ENCODE data around the gene CNEP1R1. TPM values are rescaled to one million over a fixed set of nuclear protein-coding genes. Genes with fewer than 3 reads are reported as not detected.
A peak's percentile ranks its signal among the peaks of the same experiment; 100 is the strongest.
"Not testable (repeated sequence)": the region's sequence is repeated elsewhere in the genome, so short reads cannot be mapped to it uniquely, and the experiment has no call there.

The CNEP1R1 gene
- total RNA-seq, 1 donor from 2014 or later, result 21.9 TPM

GRCh38 chr16:50001144-50001543 is 23.9 kb upstream of the CNEP1R1 start:
- intact Hi-C loops (cut with micrococcal nuclease), result no loop called here
- Mint-ChIP-seq H3K27me3 (ENCODE audit: insufficient read depth) (peaks cover 3% of the 10 kb centered on the region), H3K27ac (no peak overlapping the region), H3K36me3 (ENCODE audit: low read depth) (no peaks in the 10 kb centered on the region), H3K9me3 (no peaks in the 10 kb centered on the region), H3K4me3 (no peak overlapping the region), H3K4me1 (ENCODE audit: low read depth) (no peaks in the 10 kb centered on the region)
- no peak for DNase-seq (ENCODE audit: low spot score)

DNA sequence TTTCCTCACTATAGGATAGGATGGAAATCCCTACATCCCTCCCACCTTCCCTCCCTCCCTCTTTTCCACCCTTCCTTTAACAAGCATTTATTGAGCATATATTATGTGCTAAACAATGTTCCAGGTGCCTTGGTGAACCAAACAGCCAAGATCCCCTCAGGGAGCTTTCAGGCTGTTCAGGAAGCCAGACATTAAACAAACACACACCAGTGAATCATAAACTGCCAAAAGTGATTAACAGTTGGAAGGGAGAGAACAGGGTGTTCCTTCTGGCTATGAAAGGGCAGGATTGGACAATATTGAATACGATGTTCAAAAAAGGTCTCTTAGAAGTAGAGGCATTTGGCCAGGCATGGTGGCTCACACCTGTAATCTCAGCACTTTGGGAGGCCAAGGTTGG is 22.8 kb upstream of the CNEP1R1 start:
- Mint-ChIP-seq H3K27me3 (ENCODE audit: insufficient read depth) (peaks cover 6% of the 10 kb centered on the region), H3K27ac (no peak overlapping the region), H3K9me3 (no peaks in the 10 kb centered on the region), H3K4me1 (ENCODE audit: low read depth) (no peaks in the 10 kb centered on the region), H3K4me3 (no peak overlapping the region), H3K36me3 (ENCODE audit: low read depth) (no peaks in the 10 kb centered on the region)
- intact Hi-C loops (cut with micrococcal nuclease), result no loop called here
- DNase-seq (ENCODE audit: low spot score), result no peak

- intact Hi-C loops (cut with micrococcal nuclease), result no loop called here
- Mint-ChIP-seq H3K27ac (no peak overlapping the region), H3K4me1 (ENCODE audit: low read depth) (no peaks in the 10 kb centered on the region), H3K36me3 (ENCODE audit: low read depth) (no peaks in the 10 kb centered on the region), H3K27me3 (ENCODE audit: insufficient read depth) (peaks cover 5% of the 10 kb centered on the region), H3K9me3 (no peaks in the 10 kb centered on the region), H3K4me3 (no peak overlapping the region)
- no peak for DNase-seq (ENCODE audit: low spot score)
These were observed 20.8 kb upstream of the CNEP1R1 start for GRCh38 chr16:50004239-50004638.

GRCh38 chr16:50006964-50007363 is 18.1 kb upstream of the CNEP1R1 start:
- intact Hi-C loops (cut with micrococcal nuclease), result no loop called here
- Mint-ChIP-seq H3K4me3 (no peak overlapping the region), H3K9me3 (no peaks in the 10 kb centered on the region), H3K4me1 (ENCODE audit: low read depth) (no peaks in the 10 kb centered on the region), H3K36me3 (ENCODE audit: low read depth) (no peaks in the 10 kb centered on the region), H3K27me3 (ENCODE audit: insufficient read depth) (peaks cover 5% of the 10 kb centered on the region), H3K27ac (no peak overlapping the region)
- no peak for DNase-seq (ENCODE audit: low spot score)

GRCh38 chr16:50007744-50008143 is 17.3 kb upstream of the CNEP1R1 start:
- no peaks in the 10 kb centered on the region for H3K36me3 Mint-ChIP-seq (ENCODE audit: low read depth)
- intact Hi-C loops (cut with micrococcal nuclease), result no loop called here

DNA sequence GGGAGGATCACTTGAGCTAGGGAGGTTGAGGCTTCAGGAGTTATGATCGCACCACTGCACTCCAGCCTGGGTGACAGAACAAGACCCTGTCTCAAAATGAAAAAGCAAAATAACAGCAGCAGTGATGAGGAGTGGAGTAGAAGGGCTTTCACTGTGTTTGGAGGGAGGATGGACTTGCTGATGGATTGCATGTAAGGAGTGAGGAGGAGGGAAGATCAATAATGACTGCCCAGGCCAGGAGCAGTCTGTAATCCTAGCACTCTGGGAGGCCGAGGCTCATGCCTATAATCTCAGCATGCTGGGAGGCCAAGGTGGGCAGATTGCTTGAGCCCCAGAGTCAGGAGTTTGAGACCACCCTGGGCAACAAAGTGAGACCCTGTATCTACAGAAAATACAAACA is 14.8 kb upstream of the CNEP1R1 start:
- Mint-ChIP-seq H3K9me3 (no peaks in the 10 kb centered on the region), H3K36me3 (ENCODE audit: low read depth) (no peaks in the 10 kb centered on the region), H3K4me1 (ENCODE audit: low read depth) (peaks cover 1% of the 10 kb centered on the region), H3K27me3 (ENCODE audit: insufficient read depth) (peaks cover 8% of the 10 kb centered on the region), H3K4me3 (no peak overlapping the region), H3K27ac (no peak overlapping the region)
- intact Hi-C loops (cut with micrococcal nuclease), result no loop called here
- no peak for DNase-seq (ENCODE audit: low spot score)

More at GRCh38 chr16:50007744-50008143, 17.3 kb upstream of the CNEP1R1 start:
- no peak for DNase-seq (ENCODE audit: low spot score)
- Mint-ChIP-seq H3K27me3 (ENCODE audit: insufficient read depth) (peaks cover 7% of the 10 kb centered on the region), H3K4me1 (ENCODE audit: low read depth) (no peaks in the 10 kb centered on the region), H3K27ac (no peak overlapping the region), H3K4me3 (no peak overlapping the region), H3K9me3 (no peaks in the 10 kb centered on the region)

GRCh38 chr16:50011707-50012106 is 13.3 kb upstream of the CNEP1R1 start:
- H3K9me3 Mint-ChIP-seq, result no peaks in the 10 kb centered on the region
- intact Hi-C loops (cut with micrococcal nuclease), result no loop called here
- H3K4me3 Mint-ChIP-seq, result no peak overlapping the region
- DNase-seq (ENCODE audit: low spot score), result no peak
- H3K36me3 Mint-ChIP-seq (ENCODE audit: low read depth), result no peaks in the 10 kb centered on the region
- H3K27ac Mint-ChIP-seq, result no peak overlapping the region
- H3K4me1 Mint-ChIP-seq (ENCODE audit: low read depth), result peaks cover 8% of the 10 kb centered on the region
- H3K27me3 Mint-ChIP-seq (ENCODE audit: insufficient read depth), result peaks cover 5% of the 10 kb centered on the region

GRCh38 chr16:50012182-50012581 is 12.8 kb upstream of the CNEP1R1 start:
- Mint-ChIP-seq H3K9me3 (no peaks in the 10 kb centered on the region), H3K4me3 (no peak overlapping the region), H3K4me1 (ENCODE audit: low read depth) (peaks cover 8% of the 10 kb centered on the region), H3K27ac (no peak overlapping the region), H3K27me3 (ENCODE audit: insufficient read depth) (peaks cover 5% of the 10 kb centered on the region), H3K36me3 (ENCODE audit: low read depth) (no peaks in the 10 kb centered on the region)
- no peak for DNase-seq (ENCODE audit: low spot score)
- intact Hi-C loops (cut with micrococcal nuclease), result no loop called here

- H3K4me3 Mint-ChIP-seq; H3K4me1 Mint-ChIP-seq (ENCODE audit: low read depth); H3K9me3 Mint-ChIP-seq; H3K27me3 Mint-ChIP-seq (ENCODE audit: insufficient read depth); H3K36me3 Mint-ChIP-seq (ENCODE audit: low read depth); H3K27ac Mint-ChIP-seq; intact Hi-C loops (cut with micrococcal nuclease); DNase-seq (ENCODE audit: low spot score): not testable (repeated sequence)
These were observed 10.8 kb upstream of the CNEP1R1 start for GRCh38 chr16:50014211-50014610.

GRCh38 chr16:50015631-50016030 is 9.4 kb upstream of the CNEP1R1 start:
- peaks cover 5% of the 10 kb centered on the region for H3K27me3 Mint-ChIP-seq (ENCODE audit: insufficient read depth)
- no peaks in the 10 kb centered on the region for H3K36me3 Mint-ChIP-seq (ENCODE audit: low read depth)
- intact Hi-C loops (cut with micrococcal nuclease), result no loop called here
- peaks cover 8% of the 10 kb centered on the region for H3K4me1 Mint-ChIP-seq (ENCODE audit: low read depth)
- no peaks in the 10 kb centered on the region for H3K9me3 Mint-ChIP-seq
- no peak for DNase-seq (ENCODE audit: low spot score)
- no peak overlapping the region for H3K4me3 Mint-ChIP-seq
- H3K27ac Mint-ChIP-seq, result no peak overlapping the region

- no peak overlapping the region for H3K27ac Mint-ChIP-seq
- peaks cover 8% of the 10 kb centered on the region for H3K4me1 Mint-ChIP-seq (ENCODE audit: low read depth)
- H3K9me3 Mint-ChIP-seq, result no peaks in the 10 kb centered on the region
- no peak for DNase-seq (ENCODE audit: low spot score)
- H3K27me3 Mint-ChIP-seq (ENCODE audit: insufficient read depth), result peaks cover 14% of the 10 kb centered on the region
- intact Hi-C loops (cut with micrococcal nuclease), result no loop called here
- H3K36me3 Mint-ChIP-seq (ENCODE audit: low read depth), result no peaks in the 10 kb centered on the region
- H3K4me3 Mint-ChIP-seq, result no peak overlapping the region
These were observed 7.5 kb upstream of the CNEP1R1 start for GRCh38 chr16:50017553-50017952.

GRCh38 chr16:50021544-50021943 is 3.5 kb upstream of the CNEP1R1 start:
- Mint-ChIP-seq H3K4me3 (no peak overlapping the region), H3K4me1 (ENCODE audit: low read depth) (peaks cover 17% of the 10 kb centered on the region), H3K36me3 (ENCODE audit: low read depth) (no peaks in the 10 kb centered on the region), H3K27me3 (ENCODE audit: insufficient read depth) (peaks cover 11% of the 10 kb centered on the region), H3K27ac (no peak overlapping the region), H3K9me3 (no peaks in the 10 kb centered on the region)
- DNase-seq (ENCODE audit: low spot score), result no peak
- intact Hi-C loops (cut with micrococcal nuclease), result loop anchor here (10.0 kb wide), 1 partner anchor 313 kb away; no protein-coding TSS in a partner anchor

DNA sequence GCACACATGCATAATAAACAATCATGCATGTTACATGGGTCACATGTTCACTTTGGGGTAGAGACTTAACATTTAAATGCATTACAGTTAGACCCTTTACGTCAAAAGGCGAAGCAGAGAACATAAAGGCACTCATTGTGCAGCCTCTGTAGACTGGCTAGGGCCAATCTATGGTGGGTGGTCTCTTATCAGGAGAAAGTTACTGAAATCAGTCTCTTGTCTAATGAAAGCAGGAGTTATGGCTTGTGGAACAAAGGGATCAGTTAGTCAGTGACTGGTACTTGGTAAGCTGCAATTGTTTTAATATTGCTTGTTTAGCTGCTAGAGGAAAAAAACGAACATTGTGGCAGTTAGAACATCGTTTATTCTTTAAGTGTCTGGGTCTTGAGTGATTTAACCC is 1.4 kb upstream of the CNEP1R1 start:
- no peak for DNase-seq (ENCODE audit: low spot score)
- intact Hi-C loops (cut with micrococcal nuclease), result loop anchor here (2.0 to 10.0 kb wide), 4 partner anchors 251 to 719 kb away; partner anchors contain the start of gene CYLD
- peaks cover 22% of the 10 kb centered on the region for H3K4me1 Mint-ChIP-seq (ENCODE audit: low read depth)
- H3K27me3 Mint-ChIP-seq (ENCODE audit: insufficient read depth), result peaks cover 11% of the 10 kb centered on the region
- peaks cover 2% of the 10 kb centered on the region for H3K36me3 Mint-ChIP-seq (ENCODE audit: low read depth)
- no peak overlapping the region for H3K4me3 Mint-ChIP-seq
- H3K9me3 Mint-ChIP-seq, result no peaks in the 10 kb centered on the region
- H3K27ac Mint-ChIP-seq, result no peak overlapping the region

DNA sequence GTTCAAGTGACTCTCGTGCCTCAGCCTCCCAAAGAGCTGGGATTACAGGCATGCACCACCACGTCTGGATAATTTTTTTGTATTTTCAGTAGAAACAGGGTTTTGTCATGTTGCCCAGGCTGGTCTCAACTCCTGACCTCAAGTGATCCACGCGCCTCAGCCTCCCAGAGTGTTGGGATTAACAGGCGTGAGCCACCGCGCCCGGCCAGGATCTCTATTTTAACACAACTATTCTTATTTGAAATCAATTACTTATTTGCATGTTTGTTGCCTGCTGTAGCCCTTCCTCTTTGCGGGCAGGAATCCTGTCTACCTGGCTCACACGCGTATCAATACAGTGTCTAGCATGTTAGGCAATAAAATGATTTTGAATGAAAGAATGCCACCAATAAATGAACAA is 818 bp upstream of the CNEP1R1 start:
- intact Hi-C loops (cut with micrococcal nuclease), result loop anchor here (2.0 to 10.0 kb wide), 4 partner anchors 251 to 719 kb away; partner anchors contain the start of gene CYLD
- H3K4me3 Mint-ChIP-seq, result peak overlapping the region; percentile 96
- peak overlapping the region; percentile 54 for H3K27ac Mint-ChIP-seq
- DNase-seq (ENCODE audit: low spot score), result no peak
- peaks cover 24% of the 10 kb centered on the region for H3K4me1 Mint-ChIP-seq (ENCODE audit: low read depth)
- peaks cover 4% of the 10 kb centered on the region for H3K36me3 Mint-ChIP-seq (ENCODE audit: low read depth)
- H3K27me3 Mint-ChIP-seq (ENCODE audit: insufficient read depth), result peaks cover 11% of the 10 kb centered on the region
- H3K9me3 Mint-ChIP-seq, result no peaks in the 10 kb centered on the region

Measured in activated T-helper 1 cell treated with anti-CD3 and anti-CD28 coated beads, Interleukin-12 subunit alpha, Interleukin-12 subunit beta, Interleukin-2, Interleukin-4 antibody, amounts not matched to agents 30 ng/mL and 10 ng/mL and 1 ng/mL, durations not matched to agents 14 hours and 24 hours and 36 hours (primary cell).